H1 (cell line): ENCODE measurements around the gene PROK2. TPM values are rescaled to one million over a fixed set of nuclear protein-coding genes. Genes with fewer than 3 reads are reported as not detected.

Experiments used
- CTCF ChIA-PET: fragments of 300-600 bp; sonication (Branson Sonifier 250); formaldehyde crosslinking; loops from one replicate; lab custom pipeline; 2021; ENCODE audit not compliant: partially characterized antibody; lab: Charles Lee
- POLR2A ChIA-PET: fragments of 300-600 bp; sonication (Branson Sonifier 250); formaldehyde crosslinking; loops from one replicate; lab custom pipeline; 2021; ENCODE audit warnings: inconsistent platforms; ENCODE audit not compliant: partially characterized antibody; lab: Charles Lee
- DNase-seq, 2 experiments: peaks; one replicate each; pipeline versions ENCODE4 v3.0.0 to v3.0.0-alpha.2; 2010 to 2022; ENCODE audit warnings: low spot score in 2 of 2, low read depth in 1 of 2, mixed read lengths in 1 of 2
- FAIRE-seq: peaks from 2 replicates; lab custom pipeline; 2011; peaks lifted over from hg19 to GRCh38; lab: Jason Lieb, UNC
- H2AFZ ChIP-seq: 2 replicates; pipeline ENCODE4 v1.8.1; 2012; ENCODE audit warnings: low read length, inconsistent platforms
- H2AK5ac ChIP-seq: 2 replicates; pipeline ENCODE4 v1.6.1; 2013; ENCODE audit warnings: low read depth, low read length
- H2BK120ac ChIP-seq: replicated peaks from 2 replicates; pipeline ENCODE3; 2013; ENCODE audit warnings: low read depth, low read length, inconsistent platforms
- H2BK12ac ChIP-seq: 2 replicates; pipeline ENCODE4 v1.6.1; 2013; ENCODE audit warnings: low read depth, low read length
- H2BK15ac ChIP-seq: 2 replicates; pipeline ENCODE4 v1.6.1; 2013; ENCODE audit warnings: low read length
- H2BK20ac ChIP-seq: 2 replicates; pipeline ENCODE4 v1.6.1; 2013; ENCODE audit warnings: low read length
- H2BK5ac ChIP-seq: 2 replicates; pipeline ENCODE4 v1.6.1; 2013; ENCODE audit warnings: low read depth, low read length
- H3K14ac ChIP-seq: 2 replicates; pipeline ENCODE4 v1.6.1; 2013; ENCODE audit warnings: inconsistent platforms; ENCODE audit not compliant: insufficient read length
- H3K18ac ChIP-seq: 2 replicates; pipeline ENCODE4 v1.6.1; 2013; ENCODE audit warnings: low read length; ENCODE audit errors: extremely low read depth
- H3K23ac ChIP-seq: 2 replicates; pipeline ENCODE4 v1.6.1; 2013; ENCODE audit warnings: inconsistent platforms; ENCODE audit not compliant: insufficient read length
- H3K23me2 ChIP-seq: 2 replicates; pipeline ENCODE4 v1.6.1; 2013; ENCODE audit warnings: low read depth, low read length
- H3K27ac ChIP-seq: 2 replicates; pipeline ENCODE4 v1.6.1; 2011; ENCODE audit warnings: low read depth, low read length, inconsistent platforms
- H3K27me3 ChIP-seq, 4 experiments: replicated peaks in 1 of 4; 1 replicate in 1 of 4; 2 replicates in 3 of 4; pipeline versions ENCODE4 v1.6.1 to v1.8.1; 2011 to 2013; ENCODE audit warnings: low read length in 3 of 4, mild to moderate bottlenecking in 3 of 4, inconsistent platforms in 2 of 4, mixed read lengths in 2 of 4, moderate library complexity in 1 of 4; ENCODE audit not compliant: control insufficient read depth in 3 of 4, insufficient read depth in 3 of 4; ENCODE audit errors: extremely low read depth in 1 of 4
- H3K36me3 ChIP-seq, 4 experiments: 2 replicates each; pipeline versions ENCODE4 v1.6.1 to v1.8.1; 2011 to 2013; ENCODE audit warnings: mild to moderate bottlenecking in 4 of 4, low read length in 3 of 4, moderate library complexity in 2 of 4, control low read depth in 1 of 4, inconsistent platforms in 1 of 4; ENCODE audit not compliant: insufficient read depth in 4 of 4, control insufficient read depth in 2 of 4
- H3K4ac ChIP-seq: replicated peaks from 2 replicates; pipeline ENCODE3; 2013; ENCODE audit warnings: low read length, low read depth, mixed read lengths, inconsistent platforms; ENCODE audit not compliant: insufficient read length
- H3K4me1 ChIP-seq, 4 experiments: replicated peaks in 1 of 4; 1 replicate in 1 of 4; 2 replicates in 3 of 4; pipeline versions ENCODE4 v1.6.1 to v1.8.1; 2011 to 2013; ENCODE audit warnings: low read length in 3 of 4, inconsistent platforms in 2 of 4, mixed read lengths in 1 of 4; ENCODE audit not compliant: insufficient read depth in 4 of 4, control insufficient read depth in 3 of 4
- H3K4me2 ChIP-seq, 2 experiments: 2 replicates each; pipeline versions ENCODE4 v1.6.1 to v1.8.1; 2011 to 2013; ENCODE audit warnings: low read depth in 2 of 2, low read length in 2 of 2, control low read depth in 1 of 2, inconsistent platforms in 1 of 2, mild to moderate bottlenecking in 1 of 2; ENCODE audit not compliant: insufficient read depth in 1 of 2
- H3K4me3 ChIP-seq, 4 experiments: fragments of 200-600, 300-600 bp in 1 of 4; sonication (generic), shearing (Covaris generic), sonication (Bioruptor Twin) in 1 of 4; 2 replicates each; pipeline versions ENCODE4 v1.5.1 to v1.8.1; 2011 to 2016; ENCODE audit warnings: low read length in 4 of 4, low read depth in 3 of 4, control low read depth in 2 of 4, inconsistent platforms in 2 of 4, mild to moderate bottlenecking in 2 of 4, mixed read lengths in 1 of 4, moderate library complexity in 1 of 4; ENCODE audit not compliant: insufficient read depth in 2 of 4; ENCODE audit errors: extremely low read depth in 1 of 4
- H3K56ac ChIP-seq: replicated peaks from 2 replicates; pipeline ENCODE3; 2013; ENCODE audit warnings: low read depth, mild to moderate bottlenecking, mixed read lengths, low read length, inconsistent platforms; ENCODE audit not compliant: insufficient read length
- H3K79me1 ChIP-seq: 2 replicates; pipeline ENCODE4 v1.6.1; 2013; ENCODE audit warnings: low read depth, low read length, control low read depth
- H3K79me2 ChIP-seq, 2 experiments: 2 replicates each; pipeline versions ENCODE4 v1.6.1 to v1.8.1; 2012 to 2013; ENCODE audit warnings: low read length in 2 of 2, mild to moderate bottlenecking in 2 of 2, inconsistent platforms in 1 of 2; ENCODE audit not compliant: insufficient read depth in 2 of 2, control insufficient read depth in 1 of 2
- H3K9ac ChIP-seq, 4 experiments: replicated peaks in 1 of 4; 1 replicate in 1 of 4; 2 replicates in 3 of 4; pipeline versions ENCODE4 v1.6.1 to v1.8.1; 2011 to 2013; ENCODE audit warnings: low read depth in 3 of 4, low read length in 3 of 4, control low read depth in 2 of 4, mild to moderate bottlenecking in 2 of 4, moderate library complexity in 2 of 4, inconsistent platforms in 1 of 4; ENCODE audit errors: extremely low read depth in 1 of 4
- H3K9me3 ChIP-seq, 2 experiments: 2 replicates each; pipeline versions ENCODE4 v1.6.1 to v1.8.1; 2012 to 2013; ENCODE audit warnings: mild to moderate bottlenecking in 2 of 2, moderate library complexity in 2 of 2, control low read depth in 1 of 2, inconsistent platforms in 1 of 2, low read depth in 1 of 2, low read length in 1 of 2, mixed read lengths in 1 of 2; ENCODE audit not compliant: insufficient read depth in 2 of 2
- H4K20me1 ChIP-seq, 2 experiments: replicated peaks in 1 of 2; 2 replicates each; pipeline versions ENCODE3 to v1.8.1; 2011 to 2013; ENCODE audit warnings: inconsistent platforms in 2 of 2, low read length in 2 of 2, mild to moderate bottlenecking in 1 of 2; ENCODE audit not compliant: insufficient read depth in 2 of 2, control insufficient read depth in 1 of 2
- H4K5ac ChIP-seq: 2 replicates; pipeline ENCODE4 v1.6.1; 2013; ENCODE audit warnings: low read length, low read depth, mixed read lengths, inconsistent platforms; ENCODE audit not compliant: insufficient read length
- H4K8ac ChIP-seq: 2 replicates; pipeline ENCODE4 v1.8.0; 2013; ENCODE audit warnings: mild to moderate bottlenecking, moderate library complexity, low read length, inconsistent platforms; ENCODE audit not compliant: insufficient read depth; ENCODE audit errors: extremely low read depth
- H4K91ac ChIP-seq: replicated peaks from 2 replicates; pipeline ENCODE3; 2013; ENCODE audit warnings: low read length, mixed read lengths, inconsistent platforms; ENCODE audit not compliant: insufficient read length
- CHD1 ChIP-seq: IDR thresholded peaks from 2 replicates; pipeline ENCODE4 v1.6.1; 2012; ENCODE audit warnings: low read depth, low read length, improper control_type of control experiment
- EGR1 ChIP-seq: IDR thresholded peaks from 2 replicates; pipeline ENCODE4 v1.6.1; 2011; ENCODE audit warnings: low read depth, low read length, borderline replicate concordance
- EP300 ChIP-seq, 2 experiments: IDR thresholded peaks; 1 replicate in 1 of 2; 2 replicates in 1 of 2; pipeline ENCODE4 v1.6.1; 2011 to 2012; ENCODE audit warnings: low read depth in 2 of 2, low read length in 2 of 2, mild to moderate bottlenecking in 2 of 2, borderline replicate concordance in 1 of 2, inconsistent platforms in 1 of 2, moderate library complexity in 1 of 2
- EZH2 ChIP-seq: fragments of 200-600 bp; sonication (generic); IDR thresholded peaks from 2 replicates; pipeline ENCODE4 v1.7.1; 2012; ENCODE audit warnings: low read depth, mild to moderate bottlenecking, moderate library complexity, low read length, inconsistent platforms; ENCODE audit not compliant: severe bottlenecking
- TCF12 ChIP-seq: IDR thresholded peaks from 2 replicates; pipeline ENCODE4 v1.6.1; 2011; ENCODE audit warnings: low read depth, mild to moderate bottlenecking, low read length
- YY1 ChIP-seq: IDR thresholded peaks from 2 replicates; pipeline ENCODE4 v1.6.1; 2011; ENCODE audit warnings: low read depth, mild to moderate bottlenecking, low read length
- WGBS, 2 experiments: shearing (Covaris generic) in 1 of 2; methylation state at CpG; one replicate each; pipeline versions ENCODE4 v1.1.6 to v1.1.7; 2013 to 2015; ENCODE audit warnings: low lambda C conversion rate in 2 of 2, mixed read lengths in 2 of 2, inconsistent platforms in 1 of 2, low coverage in 1 of 2, missing lambda C conversion rate in 1 of 2; ENCODE audit not compliant: insufficient replicate concordance in 2 of 2, insufficient coverage in 1 of 2, insufficient read length in 1 of 2; ENCODE audit errors: extremely low coverage in 1 of 2, missing lambda C conversion rate in 1 of 2; 5-methylcytosine and 5-hydroxymethylcytosine counted together
- polyA plus RNA-seq, 7 experiments: library from polyadenylated mRNA; depleted of rRNA in 3 of 7; stranded (reverse) in 5 of 7; unstranded in 2 of 7; fragments of >200 nt in 5 of 7; fragments of 200-250 nt in 2 of 7; gene quantifications; 1 replicate in 5 of 7; 2 replicates in 1 of 7; 4 replicates in 1 of 7; pipeline versions ENCODE4 v1.2.1 to v1.2.3, GENCODE V29; 2011 to 2013; ENCODE audit warnings: missing spikeins in 2 of 7, mixed read lengths in 2 of 7
- total RNA-seq: library from RNA; stranded (reverse); fragmentation: NEBNext Ultra II Directional; extraction: Animal tissue kit (Norgen Biotek cat#: 25700); gene quantifications from 2 replicates; pipeline ENCODE4 v1.2.1, GENCODE V29; 2021

The PROK2 gene
- total and polyA plus RNA-seq, 2 of the 8 experiments (the other 6 are each of a cell fraction or from before 2014, with no cell fraction given): 0.50 to 1.8 TPM

DNA sequence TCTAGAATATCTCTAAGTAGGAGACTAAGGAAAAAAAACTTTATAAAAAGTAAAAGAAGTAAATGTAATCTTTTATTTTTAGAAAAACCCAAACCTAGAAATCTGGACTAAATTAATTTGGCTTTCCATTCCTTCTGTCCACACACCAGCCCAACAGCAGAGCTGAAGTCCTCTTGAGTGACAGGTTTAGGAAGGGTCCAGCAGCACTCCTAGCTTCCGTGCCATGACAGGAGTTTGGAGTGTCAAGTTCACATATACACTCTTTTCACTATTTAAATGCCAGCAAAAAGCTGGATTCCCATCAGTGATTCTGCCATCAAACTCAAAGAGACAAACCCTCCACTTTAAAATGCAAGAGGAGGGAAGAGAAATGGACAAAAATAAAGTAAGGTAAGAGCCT is 13.1 kb downstream of the PROK2 start:
- no peak overlapping the region for H4K91ac ChIP-seq
- no peak overlapping the region for H3K27ac ChIP-seq
- TF ChIP-seq EZH2 (no peak), EP300 (IDR thresholded peaks at IDR 0.05; ENCODE audit: borderline replicate concordance in 1 of 2, low read depth in 2 of 2, low read length in 2 of 2) (no peak), EGR1 (no peak), TCF12 (no peak), YY1 (no peak), CHD1 (no peak)
- TF ChIP-seq, all 59 proteins: peak for 0
- Histone ChIP-seq H3K4me2 (peak overlapping the region in 1 of 2 experiments; percentile 32; a peak in 2 of 4 replicates), H3K79me2 (no peaks in the 10 kb centered on the region), H2BK12ac (no peak overlapping the region), H3K9me3 (no peaks in the 10 kb centered on the region), H4K20me1 (no peaks in the 10 kb centered on the region), H3K23me2 (no peaks in the 10 kb centered on the region), H3K56ac (no peak overlapping the region), H3K18ac (no peak overlapping the region), H3K79me1 (no peaks in the 10 kb centered on the region; the same call in 1 of the 2 replicates), H3K9ac (no peak overlapping the region), H3K4me1 (peaks cover 0 to 12% (median 9%) of the 10 kb centered on the region in 4 experiments; a peak in 3 of 7 replicates), H3K36me3 (no peaks in the 10 kb centered on the region), H3K23ac (no peak overlapping the region), H2AFZ (no peak overlapping the region), H3K27me3 (no peaks in the 10 kb centered on the region), H2AK5ac (no peak overlapping the region), H3K4me3 (peak overlapping the region in 1 of 4 experiments; percentile 15; a peak in 1 of 8 replicates), H2BK15ac (no peak overlapping the region), H4K8ac (no peak overlapping the region; the same call in 1 of the 2 replicates), H3K14ac (no peak overlapping the region), H2BK120ac (peak overlapping the region; percentile 21), H4K5ac (no peak overlapping the region), H2BK20ac (0 out of 2 replicates have a peak overlapping the region, but pooled peaks have one; percentile 32), H2BK5ac (no peak overlapping the region; the same call in 1 of the 2 replicates), H3K4ac (no peak overlapping the region)
- DNase-seq (no peak), FAIRE-seq (no peak)
- 35% methylated on average over 1 of the region's 1 CpG; no CpG with 5 or more reads in 1 of the 2 experiments for WGBS, 2 experiments
- ChIA-PET CTCF (no interaction called here), POLR2A (interaction anchor here (0.7 kb wide), 1 partner anchor 31 kb away, joined by 4 read pairs; no protein-coding TSS in a partner anchor)
